K562 (cell line): ENCODE measurements around the gene TEX264. TPM values are rescaled to one million over a fixed set of nuclear protein-coding genes. Genes with fewer than 3 reads are reported as not detected.

ENCODE experiments used
- ATAC-seq: fragments of 200-7000 bp; cut with Tn5 transposase; 3 replicates; pipeline ENCODE4 v1.9.1; 2020; ENCODE audit warnings: moderate library complexity
- BruUV-seq: library from RNA; stranded (reverse); fragments of 400-500 nt; replicated peaks from 2 replicates; lab custom pipeline; 2021; lab: Mats Ljungman, UMichigan
- CTCF ChIA-PET: fragments of 300-600 bp; formaldehyde crosslinking; extraction: SDS; loops from one replicate; lab custom pipeline; 2021; ENCODE audit warnings: low intra/inter-chr PET ratio; lab: Yijun Ruan, JAX
- POLR2A ChIA-PET: fragments of 300-600, 350-650 bp; sonication (Branson Sonifier 250); formaldehyde crosslinking; extraction: SDS; loops from one replicate; lab custom pipeline; 2021; ENCODE audit warnings: antibody characterized with exemption, inconsistent platforms; lab: Yijun Ruan, JAX
- DNase-seq, 4 experiments: peaks; one replicate each; pipeline versions ENCODE4 v3.0.0 to v3.0.0-alpha.2; 2011 to 2018; ENCODE audit warnings: low spot score in 3 of 4, mixed read lengths in 3 of 4; ENCODE audit errors: extremely low read depth in 1 of 4
- FAIRE-seq: peaks from 2 replicates; lab custom pipeline; 2011; peaks lifted over from hg19 to GRCh38; lab: Jason Lieb, UNC
- H2AFZ ChIP-seq: 2 replicates; pipeline ENCODE4 v1.6.0; 2011; ENCODE audit warnings: low read depth, low read length, control low read depth, inconsistent platforms
- H3K27ac ChIP-seq: fragments of 200-600 bp; 3 replicates; pipeline ENCODE4 v1.8.0; 2011; ENCODE audit warnings: low read depth, mild to moderate bottlenecking, control low read depth, inconsistent platforms, low read length, moderate library complexity, mixed read lengths; ENCODE audit errors: extremely low read depth
- H3K27me3 ChIP-seq, 2 experiments: fragments of 300-600 bp in 1 of 2; 2 replicates in 1 of 2; 3 replicates in 1 of 2; pipeline versions ENCODE4 v1.6.0 to v1.8.0; 2011; ENCODE audit warnings: inconsistent platforms in 2 of 2, low read length in 2 of 2, mild to moderate bottlenecking in 1 of 2, mixed read lengths in 1 of 2, moderate library complexity in 1 of 2; ENCODE audit not compliant: control insufficient read depth in 2 of 2, insufficient read depth in 2 of 2
- H3K36me3 ChIP-seq: fragments of 300-600 bp; 3 replicates; pipeline ENCODE4 v1.8.0; 2011; ENCODE audit warnings: mild to moderate bottlenecking, low read length, inconsistent platforms; ENCODE audit not compliant: control insufficient read depth, insufficient read depth
- H3K4me1 ChIP-seq, 2 experiments: fragments of 200-600 bp in 1 of 2; replicated peaks in 1 of 2; 2 replicates in 1 of 2; 3 replicates in 1 of 2; pipeline versions ENCODE4 v1.5.1 to v1.8.0; 2011; ENCODE audit warnings: inconsistent platforms in 2 of 2, low read length in 2 of 2, mild to moderate bottlenecking in 1 of 2, mixed read lengths in 1 of 2, moderate library complexity in 1 of 2; ENCODE audit not compliant: control insufficient read depth in 2 of 2, insufficient read depth in 2 of 2
- H3K4me2 ChIP-seq: 2 replicates; pipeline ENCODE4 v1.6.1; 2011; ENCODE audit warnings: low read length, control low read depth, inconsistent platforms, mixed read lengths; ENCODE audit not compliant: insufficient read depth
- H3K4me3 ChIP-seq: fragments of 200-600 bp; sonication (generic), shearing (Covaris generic); 2 replicates; pipeline ENCODE4 v1.5.1; 2016; ENCODE audit warnings: control low read depth, inconsistent platforms
- H3K79me2 ChIP-seq: fragments of 200-600 bp; 3 replicates; pipeline ENCODE4 v1.8.0; 2011; ENCODE audit warnings: low read length, inconsistent platforms; ENCODE audit not compliant: control insufficient read depth, insufficient read depth
- H3K9ac ChIP-seq, 2 experiments: 2 replicates each; pipeline versions ENCODE4 v1.6.0 to v1.6.1; 2011; ENCODE audit warnings: low read depth in 2 of 2, low read length in 2 of 2, control low read depth in 1 of 2, inconsistent platforms in 1 of 2, mild to moderate bottlenecking in 1 of 2, mixed read lengths in 1 of 2; ENCODE audit not compliant: insufficient read depth in 1 of 2
- H3K9me1 ChIP-seq: one replicate; pipeline ENCODE4 v1.6.0; 2011; ENCODE audit warnings: inconsistent platforms, mild to moderate bottlenecking, low read length, moderate library complexity; ENCODE audit not compliant: control insufficient read depth, insufficient read depth
- H3K9me3 ChIP-seq: replicated peaks from 2 replicates; pipeline ENCODE4 v1.5.1; 2011; ENCODE audit warnings: low read depth, low read length, inconsistent platforms; ENCODE audit not compliant: control insufficient read depth, insufficient read depth
- H4K20me1 ChIP-seq: replicated peaks from 2 replicates; pipeline ENCODE4 v1.6.1; 2011; ENCODE audit warnings: low read length, inconsistent platforms, mixed read lengths; ENCODE audit not compliant: control insufficient read depth, insufficient read depth
- ATF6 ChIP-seq: sonication (generic); formaldehyde crosslinking; IDR thresholded peaks from 2 replicates; pipeline ENCODE4 v1.4.0; 2020; ENCODE audit warnings: mild to moderate bottlenecking, missing genetic modification reagents
- CXXC5 ChIP-seq: fragments of 250-450 bp; sonication (Bioruptor Pico); IDR thresholded peaks from 2 replicates; pipeline ENCODE4 v1.8.0; 2022; ENCODE audit warnings: inconsistent platforms, mild to moderate bottlenecking, moderate library complexity
- ELF1 ChIP-seq: fragments of 200-800 bp; sonication (Bioruptor generic); IDR thresholded peaks from 2 replicates; pipeline ENCODE4 v1.6.1; 2016; ENCODE audit warnings: missing genetic modification characterization, missing compliant biosample characterization
- FOXM1 ChIP-seq, 2 experiments: fragments of 450-650 bp in 1 of 2; sonication (generic) in 1 of 2; formaldehyde crosslinking in 1 of 2; IDR thresholded peaks; 2 replicates each; pipeline versions ENCODE4 v1.6.1 to v1.9.0; 2017 to 2022; ENCODE audit warnings: low read depth in 2 of 2, mild to moderate bottlenecking in 2 of 2, missing genetic modification reagents in 1 of 2, moderate library complexity in 1 of 2
- MCM5 ChIP-seq: fragments of 450-650 bp; IDR thresholded peaks from 2 replicates; pipeline ENCODE4 v1.6.1; 2016; ENCODE audit warnings: low read depth
- NCOA2 ChIP-seq, 2 experiments: fragments of 450-650 bp; IDR thresholded peaks; 2 replicates each; pipeline ENCODE4 v1.6.1; 2018; ENCODE audit warnings: mild to moderate bottlenecking in 2 of 2, moderate library complexity in 1 of 2; ENCODE audit not compliant: partially characterized antibody in 2 of 2
- NFIC ChIP-seq: fragments of 450-650 bp; IDR thresholded peaks from 2 replicates; pipeline ENCODE4 v1.6.1; 2017; ENCODE audit warnings: mild to moderate bottlenecking, inconsistent platforms
- NR2C2 ChIP-seq, 2 experiments: fragments of 200-800 bp in 1 of 2; sonication (Bioruptor generic) in 1 of 2; sonication (generic) in 1 of 2; formaldehyde crosslinking in 1 of 2; IDR thresholded peaks; 2 replicates each; pipeline versions ENCODE4 v1.6.1 to v1.8.0; 2016 to 2022; ENCODE audit warnings: mild to moderate bottlenecking in 1 of 2, missing compliant biosample characterization in 1 of 2, missing genetic modification characterization in 1 of 2, missing genetic modification reagents in 1 of 2
- RNF2 ChIP-seq: sonication (generic); IDR thresholded peaks from 2 replicates; pipeline ENCODE4 v1.6.1; 2016
- TCF3 ChIP-seq: sonication (generic); formaldehyde crosslinking; IDR thresholded peaks from 2 replicates; pipeline ENCODE4 v1.4.0; 2020; ENCODE audit warnings: mild to moderate bottlenecking, missing genetic modification reagents
- TSC22D4 ChIP-seq: fragments of 450-650 bp; IDR thresholded peaks from 2 replicates; pipeline ENCODE4 v1.6.1; 2016; ENCODE audit warnings: missing genetic modification characterization, missing biosample characterization, control low read depth
- YY1 ChIP-seq, 3 experiments: IDR thresholded peaks; 2 replicates each; pipeline ENCODE4 v1.6.1; 2011; ENCODE audit warnings: low read length in 2 of 3, mild to moderate bottlenecking in 2 of 3, moderate library complexity in 2 of 3, borderline replicate concordance in 1 of 3, control low read depth in 1 of 3, low read depth in 1 of 3; ENCODE audit not compliant: insufficient read depth in 3 of 3, insufficient replicate concordance in 2 of 3, control insufficient read depth in 1 of 3, insufficient read length in 1 of 3; ENCODE audit errors: extremely low read depth in 1 of 3
- ZNF589 ChIP-seq: fragments of 200-800 bp; sonication (Bioruptor generic); IDR thresholded peaks from 2 replicates; pipeline ENCODE4 v1.6.1; 2016; ENCODE audit warnings: low read depth, missing genetic modification characterization, missing compliant biosample characterization
- WGBS: fragments of 100-300 bp; shearing (Covaris generic); methylation state at CpG from one replicate; pipeline ENCODE4 v1.1.6; 2016; ENCODE audit warnings: low coverage, mixed read lengths; ENCODE audit not compliant: insufficient coverage; ENCODE audit errors: missing lambda C conversion rate; 5-methylcytosine and 5-hydroxymethylcytosine counted together
- in situ Hi-C: fragments of 300-500 bp; cut with MboI; formaldehyde crosslinking; loops from 4 replicates; pipeline ENCODE4 v1.15.0; 2018; ENCODE audit warnings: inconsistent platforms, mixed read lengths
- intact Hi-C: fragments of 100-400 bp; cut with micrococcal nuclease; formaldehyde crosslinking; loops from 2 replicates; pipeline ENCODE4 v1.14.2; 2022
- polyA plus RNA-seq, 8 experiments: library from polyadenylated mRNA; depleted of rRNA in 4 of 8; stranded (reverse) in 5 of 8; unstranded in 3 of 8; fragments of >200 nt; fragmentation: Nextera tagmentation in 2 of 8; fragmentation: Illumina TruSeq in 1 of 8; extraction: Ambion mirVana in 2 of 8; extraction: Trizol in 1 of 8; gene quantifications; 2 replicates each; pipeline versions ENCODE4 v1.2.1 to v1.2.3, GENCODE V29; 2011 to 2014; ENCODE audit warnings: inconsistent platforms in 1 of 8, missing spikeins in 1 of 8
- total RNA-seq, 7 experiments: library from RNA; depleted of rRNA in 6 of 7; stranded (reverse); fragments of >200 nt in 6 of 7; fragmentation: Illumina TruSeq in 2 of 7; extraction: Trizol in 2 of 7; gene quantifications; 2 replicates each; pipeline versions ENCODE4 v1.2.1 to v1.2.3, GENCODE V29; 2011 to 2021; ENCODE audit warnings: low replicate concordance in 1 of 7
- TF ChIP-seq, protein P1 (sequence below): fragments of 250-450 bp; sonication (Bioruptor Pico); IDR thresholded peaks from 2 replicates; pipeline ENCODE4 v1.4.0; 2020; ENCODE audit warnings: borderline replicate concordance

TEX264 gene
- total and polyA plus RNA-seq, 9 of the 15 experiments (the other 6 are each of a cell fraction or from before 2014, with no cell fraction given), result 4.1 to 47.0 (median 31.0) TPM

GRCh38 chr3:51712511-51712931, 41.5 kb downstream of the TEX264 start:
- intact Hi-C loops, result no loop called here
- TF ChIP-seq ATF6 (CRISPR knock-in tag) (no peak), FOXM1 (IDR thresholded peaks at IDR 0.05; ENCODE audit: low read depth) (no peak), FOXM1 (CRISPR knock-in tag; IDR thresholded peaks at IDR 0.05; ENCODE audit: low read depth) (no peak), MCM5 (no peak), NR2C2 (CRISPR knock-in tag; IDR thresholded peaks at IDR 0.05) (no peak), NR2C2 (tag; IDR thresholded peaks at IDR 0.05) (no peak), RNF2 (no peak), TSC22D4 (tag) (no peak), NFIC (no peak), YY1 (IDR thresholded peaks at IDR 0.05; ENCODE audit: borderline replicate concordance in 1 of 3, control insufficient read depth in 1 of 3, extremely low read depth in 1 of 3, insufficient read depth in 3 of 3, insufficient read length in 1 of 3, insufficient replicate concordance in 2 of 3, low read depth in 1 of 3, low read length in 2 of 3) (no peak), CXXC5 (CRISPR knock-in tag) (no peak), ELF1 (tag) (no peak), TCF3 (CRISPR knock-in tag) (no peak), ZNF589 (no peak), NCOA2 (IDR thresholded peaks at IDR 0.05; ENCODE audit: partially characterized antibody in 2 of 2) (no peak)
- TF ChIP-seq, protein P1, sequence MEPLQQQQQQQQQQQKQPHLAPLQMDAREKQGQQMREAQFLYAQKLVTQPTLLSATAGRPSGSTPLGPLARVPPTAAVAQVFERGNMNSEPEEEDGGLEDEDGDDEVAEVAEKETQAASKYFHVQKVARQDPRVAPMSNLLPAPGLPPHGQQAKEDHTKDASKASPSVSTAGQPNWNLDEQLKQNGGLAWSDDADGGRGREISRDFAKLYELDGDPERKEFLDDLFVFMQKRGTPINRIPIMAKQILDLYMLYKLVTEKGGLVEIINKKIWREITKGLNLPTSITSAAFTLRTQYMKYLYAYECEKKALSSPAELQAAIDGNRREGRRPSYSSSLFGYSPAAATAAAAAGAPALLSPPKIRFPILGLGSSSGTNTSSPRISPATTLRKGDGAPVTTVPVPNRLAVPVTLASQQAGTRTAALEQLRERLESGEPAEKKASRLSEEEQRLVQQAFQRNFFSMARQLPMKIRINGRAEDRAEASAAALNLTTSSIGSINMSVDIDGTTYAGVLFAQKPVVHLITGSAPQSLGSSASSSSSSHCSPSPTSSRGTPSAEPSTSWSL (CRISPR knock-in tag), result no peak
- TF ChIP-seq, all 486 proteins: peak for 0
- Histone ChIP-seq H3K4me1 (no peaks in the 10 kb centered on the region; a peak in 1 of 5 replicates), H3K36me3 (no peaks in the 10 kb centered on the region), H3K27me3 (peaks cover 0 to 56% of the 10 kb centered on the region in 2 experiments; a peak in 4 of 5 replicates), H3K9ac (no peak overlapping the region), H3K9me3 (no peaks in the 10 kb centered on the region), H3K4me2 (no peak overlapping the region), H4K20me1 (0 out of 2 replicates have a peak, but pooled peaks cover 1% of the 10 kb centered on the region), H3K9me1 (no peaks in the 10 kb centered on the region), H3K27ac (no peak overlapping the region), H2AFZ (no peak overlapping the region), H3K79me2 (no peaks in the 10 kb centered on the region), H3K4me3 (no peak overlapping the region)
- CTCF ChIA-PET, result interaction anchor here (0.6 kb wide), 1 partner anchor 88 kb away, joined by 3 read pairs; no protein-coding TSS in a partner anchor
- FAIRE-seq (no peak), ATAC-seq (no peak), DNase-seq (no peak)
- in situ Hi-C loops, result no loop called here
- BruUV-seq, result no TSS peak
- 8% methylated on average over 18 of the region's 20 CpGs for WGBS
- POLR2A ChIA-PET, result no interaction called here
